Measurements from ENCODE around the gene FHOD3. TPM values are rescaled to one million over a fixed set of nuclear protein-coding genes. Genes with fewer than 3 reads are reported as not detected.

FHOD3 gene
- total and polyA plus RNA-seq, 2 donors (not counting 1 experiment from before 2014, with no cell fraction given), result not detected

- 100% methylated on average over 1 of the region's 1 CpG for WGBS (ENCODE audit: insufficient coverage)
- Histone ChIP-seq H3K36me3 (replicated peaks in 1 of 2; ENCODE audit: control extremely low read depth in 1 of 2, control insufficient read depth in 1 of 2, extremely low read depth in 1 of 2, insufficient read depth in 2 of 2, low read length in 1 of 2) (no peaks in the 10 kb centered on the region), H3K27me3 (replicated peaks in 1 of 4; ENCODE audit: control extremely low read depth in 1 of 4, control insufficient read depth in 3 of 4, insufficient read depth in 4 of 4, low read length in 3 of 4) (peaks cover 0 to 18% (median 0%) of the 10 kb centered on the region in 4 experiments), H3K4me2 (replicated peaks; ENCODE audit: low read depth, low read length, poor library complexity, severe bottlenecking) (no peak overlapping the region), H3K4me1 (ENCODE audit: control insufficient read depth in 2 of 2, insufficient read depth in 2 of 2, low read length in 2 of 2) (no peaks in the 10 kb centered on the region), H3K4me3 (ENCODE audit: control extremely low read depth in 1 of 5, extremely low read depth in 1 of 5, insufficient read depth in 1 of 5, low read depth in 2 of 5, low read length in 4 of 5) (no peak overlapping the region), H3K9ac (ENCODE audit: low read length) (no peak overlapping the region), H4K20me1 (ENCODE audit: control insufficient read depth, insufficient read depth, low read length, poor library complexity, severe bottlenecking) (no peaks in the 10 kb centered on the region), H3K27ac (ENCODE audit: low read length in 2 of 2) (no peak overlapping the region), H3K9me3 (ENCODE audit: control extremely low read depth in 1 of 3, control insufficient read depth in 2 of 3, insufficient read depth in 1 of 3, low read length in 2 of 3) (no peaks in the 10 kb centered on the region), H2AFZ (ENCODE audit: insufficient read depth, low read depth, low read length, poor library complexity, severe bottlenecking) (no peak overlapping the region), H3K79me2 (ENCODE audit: control insufficient read depth, insufficient read depth, low read length) (no peaks in the 10 kb centered on the region)
- Mint-ChIP-seq H3K27me3 (peaks cover 35% of the 10 kb centered on the region), H3K27ac (no peak overlapping the region), H3K9me3 (ENCODE audit: insufficient read depth) (peaks cover 9% of the 10 kb centered on the region), H3K4me3 (no peak overlapping the region), H3K4me1 (no peaks in the 10 kb centered on the region)
- intact Hi-C loops (cut with micrococcal nuclease), result no loop called here
- no peak for DNase-seq
- no peak for ATAC-seq (ENCODE audit: low read depth)
- POLR2A ChIA-PET, result no interaction called here
- CTCF ChIA-PET, result no interaction called here
- TF ChIP-seq EZH2 (IDR thresholded peaks at IDR 0.05; ENCODE audit: borderline replicate concordance, insufficient read depth, low read depth, low read length, poor library complexity, severe bottlenecking) (no peak), CTCF (IDR thresholded peaks at IDR 0.05) (no peak)
Measured at GRCh38 chr18:36322408-36322728, 24.9 kb downstream of the FHOD3 start.

GRCh38 chr18:36322734-36323133 is 25.2 kb downstream of the FHOD3 start:
- WGBS (ENCODE audit: insufficient coverage), result 91% methylated on average over 4 of the region's 4 CpGs
- no peaks in the 10 kb centered on the region for H3K4me1 Mint-ChIP-seq
- ATAC-seq (ENCODE audit: low read depth), result no peak

More at GRCh38 chr18:36322734-36323133, 25.2 kb downstream of the FHOD3 start:
- Mint-ChIP-seq H3K27ac (no peak overlapping the region), H3K9me3 (ENCODE audit: insufficient read depth) (peaks cover 9% of the 10 kb centered on the region), H3K4me3 (no peak overlapping the region), H3K27me3 (peaks cover 35% of the 10 kb centered on the region)
- Histone ChIP-seq H3K27ac (ENCODE audit: low read length in 2 of 2) (no peak overlapping the region), H3K27me3 (replicated peaks in 1 of 4; ENCODE audit: control extremely low read depth in 1 of 4, control insufficient read depth in 3 of 4, insufficient read depth in 4 of 4, low read length in 3 of 4) (peaks cover 0 to 18% (median 0%) of the 10 kb centered on the region in 4 experiments), H3K4me2 (replicated peaks; ENCODE audit: low read depth, low read length, poor library complexity, severe bottlenecking) (no peak overlapping the region), H3K9me3 (ENCODE audit: control extremely low read depth in 1 of 3, control insufficient read depth in 2 of 3, insufficient read depth in 1 of 3, low read length in 2 of 3) (no peaks in the 10 kb centered on the region), H3K79me2 (ENCODE audit: control insufficient read depth, insufficient read depth, low read length) (no peaks in the 10 kb centered on the region), H3K36me3 (replicated peaks in 1 of 2; ENCODE audit: control extremely low read depth in 1 of 2, control insufficient read depth in 1 of 2, extremely low read depth in 1 of 2, insufficient read depth in 2 of 2, low read length in 1 of 2) (no peaks in the 10 kb centered on the region), H3K9ac (ENCODE audit: low read length) (no peak overlapping the region), H2AFZ (ENCODE audit: insufficient read depth, low read depth, low read length, poor library complexity, severe bottlenecking) (no peak overlapping the region), H4K20me1 (ENCODE audit: control insufficient read depth, insufficient read depth, low read length, poor library complexity, severe bottlenecking) (no peaks in the 10 kb centered on the region), H3K4me1 (ENCODE audit: control insufficient read depth in 2 of 2, insufficient read depth in 2 of 2, low read length in 2 of 2) (no peaks in the 10 kb centered on the region), H3K4me3 (ENCODE audit: control extremely low read depth in 1 of 5, extremely low read depth in 1 of 5, insufficient read depth in 1 of 5, low read depth in 2 of 5, low read length in 4 of 5) (no peak overlapping the region)
- intact Hi-C loops (cut with micrococcal nuclease), result no loop called here
- DNase-seq, result no peak
- POLR2A ChIA-PET, result no interaction called here
- CTCF ChIA-PET, result no interaction called here
- TF ChIP-seq CTCF (IDR thresholded peaks at IDR 0.05) (no peak), EZH2 (IDR thresholded peaks at IDR 0.05; ENCODE audit: borderline replicate concordance, insufficient read depth, low read depth, low read length, poor library complexity, severe bottlenecking) (no peak)

Data from B cell (primary cell).